Gastrocnemius medialis (tissue), 4 donors: ENCODE results near the gene FAM153A.
"Not testable (repeated sequence)": the region's sequence is repeated elsewhere in the genome, so short reads cannot be mapped to it uniquely, and the experiment has no call there.

Experiments
- CTCF ChIP-seq, 5 experiments: fragments of 450-650 bp in 3 of 5; fragments of 200-600 bp in 2 of 5; sonication (generic) in 2 of 5; IDR thresholded peaks in 4 of 5; conservative IDR thresholded peaks in 1 of 5; 1 replicate in 4 of 5; 2 replicates in 1 of 5; pipeline ENCODE4 v1.5.1; 2016 to 2019; ENCODE audit warnings: antibody characterized with exemption in 5 of 5, mild to moderate bottlenecking in 3 of 5, moderate library complexity in 3 of 5
- POLR2A ChIP-seq, 2 donors: fragments of 450-650 bp; IDR thresholded peaks; one replicate each; pipeline ENCODE4 v1.6.1; 2017; ENCODE audit warnings: antibody characterized with exemption in 2 of 2, mild to moderate bottlenecking in 2 of 2, moderate library complexity in 2 of 2

- TF ChIP-seq CTCF (IDR thresholded peaks at IDR 0.05 in 4 of 5, conservative IDR thresholded peaks at IDR 0.05 in 1 of 5); POLR2A (IDR thresholded peaks at IDR 0.05): not testable (repeated sequence)
Observed at GRCh38 chr5:177681920-177682319, 100.8 kb downstream of the FAM153A start.
